HG02970 (cell line): ENCODE data around the gene TLE4.
"Not testable (repeated sequence)": the region's sequence is repeated elsewhere in the genome, so short reads cannot be mapped to it uniquely, and the experiment has no call there.

Experiments
- ATAC-seq: cut with Tn5 transposase; IDR thresholded peaks from one replicate; pipeline ENCODE4 v1.9.1; 2021; ENCODE audit warnings: mild to moderate bottlenecking, moderate library complexity, moderate number of reproducible peaks; ENCODE audit not compliant: unreplicated experiment, low FRiP score

Gene TLE4

GRCh38 chr9:79708541-79708940 lies 136.8 kb downstream of the TLE4 start:
- ATAC-seq = no peak

- no peak for ATAC-seq
These were observed 138.2 kb downstream of the TLE4 start for GRCh38 chr9:79709743-79710674.

- ATAC-seq = no peak
These were observed 140.1 kb downstream of the TLE4 start for GRCh38 chr9:79711874-79712273.

- no peak for ATAC-seq
These were observed 147.3 kb downstream of the TLE4 start for GRCh38 chr9:79719021-79719420.

- no peak for ATAC-seq
These were observed 148.2 kb downstream of the TLE4 start for GRCh38 chr9:79719989-79720388.

GRCh38 chr9:79731171-79731890 lies 159.6 kb downstream of the TLE4 start:
- ATAC-seq = peak; percentile 51

- ATAC-seq = no peak
These were observed 163.4 kb downstream of the TLE4 start for GRCh38 chr9:79735023-79735779.

- no peak for ATAC-seq
These were observed 164.3 kb downstream of the TLE4 start for GRCh38 chr9:79736051-79736450.

- no peak for ATAC-seq
These were observed 169.6 kb downstream of the TLE4 start for GRCh38 chr9:79741381-79741780.

- no peak for ATAC-seq
These were observed 170.5 kb downstream of the TLE4 start for GRCh38 chr9:79742110-79742721.

GRCh38 chr9:79744521-79744920 lies 172.8 kb downstream of the TLE4 start:
- no peak for ATAC-seq

GRCh38 chr9:79745752-79746336 lies 174.1 kb downstream of the TLE4 start:
- no peak for ATAC-seq

- ATAC-seq = not testable (repeated sequence)
These were observed 180.2 kb downstream of the TLE4 start for GRCh38 chr9:79751895-79752466.

- ATAC-seq = no peak
These were observed 184.6 kb downstream of the TLE4 start for GRCh38 chr9:79756414-79756813.

GRCh38 chr9:79757074-79757473 lies 185.3 kb downstream of the TLE4 start:
- ATAC-seq = no peak

- ATAC-seq = no peak
These were observed 186.3 kb downstream of the TLE4 start for GRCh38 chr9:79757881-79758669.

GRCh38 chr9:79759460-79759859 lies 187.7 kb downstream of the TLE4 start:
- no peak for ATAC-seq

- no peak for ATAC-seq
These were observed 190.3 kb downstream of the TLE4 start for GRCh38 chr9:79762070-79762469.
